Colonic mucosa (tissue), 4 donors: ENCODE measurements around the gene CFAP61. TPM values are rescaled to one million over a fixed set of nuclear protein-coding genes. Genes with fewer than 3 reads are reported as not detected.

Experiments used
- DNase-seq: peaks from one replicate; pipeline ENCODE4 v3.0.0-alpha.2; 2020
- H3K27ac ChIP-seq: fragments of 200-600 bp; one replicate; pipeline ENCODE4 v1.8.0; 2021
- H3K27me3 ChIP-seq: fragments of 200-600 bp; one replicate; pipeline ENCODE4 v1.8.0; 2021
- H3K36me3 ChIP-seq: fragments of 200-600 bp; one replicate; pipeline ENCODE4 v1.8.0; 2021
- H3K4me1 ChIP-seq: fragments of 200-600 bp; one replicate; pipeline ENCODE4 v1.8.0; 2021; ENCODE audit warnings: mild to moderate bottlenecking
- H3K4me3 ChIP-seq: fragments of 200-600 bp; one replicate; pipeline ENCODE4 v1.8.0; 2021
- H3K9ac ChIP-seq, 2 donors: one replicate each; pipeline ENCODE4 v1.7.0; 2013; ENCODE audit warnings: control low read depth in 2 of 2, low read depth in 2 of 2, low read length in 2 of 2
- H3K9me3 ChIP-seq: fragments of 200-600 bp; one replicate; pipeline ENCODE4 v1.8.0; 2021
- intact Hi-C: fragments of 100-400 bp; cut with DNase I; formaldehyde crosslinking; loops from one replicate; pipeline ENCODE4 v1.14.1; 2022
- total RNA-seq, 2 donors: library from RNA; stranded (reverse); fragmentation: NEBNext Ultra II Directional in 1 of 2; extraction: Animal tissue kit (Norgen Biotek cat#: 25700) in 1 of 2; gene quantifications; one replicate each; pipeline ENCODE4 v1.2.1, GENCODE V29; 2021
- TF ChIP-seq, protein P1 (sequence below): fragments of 200-600 bp; IDR thresholded peaks from one replicate; pipeline ENCODE4 v1.8.0; 2022; ENCODE audit warnings: antibody characterized with exemption, mild to moderate bottlenecking
- donor health status: healthy.
- donor health status: DM: no; HTN: no; CAD: no.
- donor health status: DM: no; HTN: no; CAD: no.

CFAP61 gene
- total RNA-seq, 2 donors from 2014 or later: 0.32 TPM; not detected in 1

DNA sequence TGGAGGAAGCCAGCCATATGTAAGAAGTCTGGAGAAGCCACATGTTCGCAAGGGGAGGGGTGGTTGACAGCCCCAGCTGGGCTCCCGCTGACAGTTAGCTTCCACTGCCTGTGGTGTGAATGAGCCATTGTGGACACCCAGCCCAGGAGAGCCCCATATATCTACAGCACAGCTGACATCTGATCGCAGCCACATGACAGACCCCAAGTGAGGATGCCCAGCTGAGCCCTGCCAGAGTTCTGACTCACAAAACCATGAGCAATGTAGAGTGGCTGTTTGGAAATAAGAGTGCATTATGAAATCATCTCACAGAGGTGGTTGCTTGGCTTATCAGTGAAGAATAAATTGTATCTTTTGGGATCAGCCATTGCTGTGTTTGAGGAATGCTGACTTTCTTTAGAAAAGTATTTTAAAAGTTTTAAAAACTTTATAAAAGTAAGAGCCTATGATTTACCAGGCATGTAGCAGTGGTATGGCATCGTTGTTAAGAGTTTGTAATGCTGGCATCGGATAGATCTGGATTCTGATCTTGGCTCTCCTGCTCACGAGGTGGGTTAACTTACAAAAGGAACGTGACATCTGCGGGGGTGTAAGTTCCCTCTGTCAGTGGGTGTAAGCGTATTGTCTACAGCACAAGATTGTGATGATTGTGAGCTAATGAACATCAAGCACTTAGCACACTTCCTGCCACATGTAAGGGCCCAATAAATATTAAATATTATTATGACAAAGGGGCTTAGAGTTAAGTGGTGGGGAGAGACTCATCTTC is 24.1 kb downstream of the CFAP61 start:
- no peak for DNase-seq
- no peak overlapping the region for H3K27ac ChIP-seq
- no peaks in the 10 kb centered on the region for H3K36me3 ChIP-seq
- no peaks in the 10 kb centered on the region for H3K4me1 ChIP-seq
- TF ChIP-seq, protein P1, sequence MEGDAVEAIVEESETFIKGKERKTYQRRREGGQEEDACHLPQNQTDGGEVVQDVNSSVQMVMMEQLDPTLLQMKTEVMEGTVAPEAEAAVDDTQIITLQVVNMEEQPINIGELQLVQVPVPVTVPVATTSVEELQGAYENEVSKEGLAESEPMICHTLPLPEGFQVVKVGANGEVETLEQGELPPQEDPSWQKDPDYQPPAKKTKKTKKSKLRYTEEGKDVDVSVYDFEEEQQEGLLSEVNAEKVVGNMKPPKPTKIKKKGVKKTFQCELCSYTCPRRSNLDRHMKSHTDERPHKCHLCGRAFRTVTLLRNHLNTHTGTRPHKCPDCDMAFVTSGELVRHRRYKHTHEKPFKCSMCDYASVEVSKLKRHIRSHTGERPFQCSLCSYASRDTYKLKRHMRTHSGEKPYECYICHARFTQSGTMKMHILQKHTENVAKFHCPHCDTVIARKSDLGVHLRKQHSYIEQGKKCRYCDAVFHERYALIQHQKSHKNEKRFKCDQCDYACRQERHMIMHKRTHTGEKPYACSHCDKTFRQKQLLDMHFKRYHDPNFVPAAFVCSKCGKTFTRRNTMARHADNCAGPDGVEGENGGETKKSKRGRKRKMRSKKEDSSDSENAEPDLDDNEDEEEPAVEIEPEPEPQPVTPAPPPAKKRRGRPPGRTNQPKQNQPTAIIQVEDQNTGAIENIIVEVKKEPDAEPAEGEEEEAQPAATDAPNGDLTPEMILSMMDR: no peak
- H3K4me3 ChIP-seq: no peak overlapping the region
- H3K9me3 ChIP-seq: no peaks in the 10 kb centered on the region
- H3K9ac ChIP-seq: no peak overlapping the region
- no peaks in the 10 kb centered on the region for H3K27me3 ChIP-seq
- intact Hi-C loops: no loop called here

DNA sequence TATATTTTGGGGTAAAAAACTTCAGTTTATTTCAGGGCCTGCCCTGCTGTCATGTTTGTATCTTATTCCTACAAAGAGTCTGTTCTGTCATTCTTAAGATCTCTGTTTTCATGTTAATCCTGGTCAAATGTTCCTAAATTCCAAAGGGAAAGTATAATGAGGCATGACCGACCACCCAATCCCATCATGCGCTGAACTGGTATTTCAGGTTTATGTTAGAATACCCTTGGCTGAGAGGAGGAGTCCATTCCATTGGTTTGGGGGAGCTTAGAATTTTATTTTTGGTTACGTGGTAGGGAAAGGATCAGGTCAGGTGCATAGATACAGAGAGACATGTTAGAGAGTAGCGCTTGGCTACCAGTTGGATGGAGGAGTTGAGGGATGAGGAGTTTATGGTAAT is 25.7 kb downstream of the CFAP61 start:
- Histone ChIP-seq H3K9me3 (no peaks in the 10 kb centered on the region), H3K27me3 (no peaks in the 10 kb centered on the region), H3K4me3 (no peak overlapping the region), H3K27ac (no peak overlapping the region), H3K9ac (no peak overlapping the region), H3K36me3 (no peaks in the 10 kb centered on the region), H3K4me1 (no peaks in the 10 kb centered on the region)
- TF ChIP-seq, protein P1: no peak
- intact Hi-C loops: no loop called here
- DNase-seq: no peak

DNA sequence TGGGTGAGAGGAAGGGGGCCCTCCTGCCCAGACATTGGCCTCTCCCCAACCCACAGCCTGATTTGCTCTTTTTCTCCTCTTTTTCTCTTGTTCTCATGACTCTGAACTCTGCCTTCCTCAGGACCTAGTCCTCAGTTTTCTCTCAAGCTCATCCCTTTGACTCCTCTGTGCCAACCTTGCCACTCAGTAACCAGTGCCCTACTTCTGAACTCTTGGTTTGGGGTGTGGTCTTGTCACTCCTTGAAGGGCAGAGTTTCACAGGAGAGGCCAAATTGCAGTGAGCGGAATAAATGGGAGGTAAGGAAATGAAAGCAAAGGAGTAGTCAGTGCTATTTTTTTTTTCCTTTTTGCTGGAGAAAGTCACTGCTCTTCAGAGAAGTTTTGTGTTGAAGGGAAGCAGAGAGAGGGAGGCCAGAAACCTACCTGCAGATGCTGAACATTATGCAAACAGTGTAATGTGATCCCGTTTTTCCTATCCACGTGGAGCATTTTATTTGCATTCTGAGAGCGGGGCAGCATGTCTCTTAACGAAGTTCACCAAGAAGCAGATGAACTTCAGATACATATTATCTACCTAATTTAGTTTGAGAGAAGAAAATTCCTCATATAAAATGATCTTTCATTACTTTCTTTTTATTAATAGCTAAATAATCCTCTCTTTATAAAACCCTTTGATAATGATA is 26.9 kb downstream of the CFAP61 start:
- H3K9me3 ChIP-seq: no peaks in the 10 kb centered on the region
- H3K27me3 ChIP-seq: no peaks in the 10 kb centered on the region
- TF ChIP-seq, protein P1: no peak
- no peaks in the 10 kb centered on the region for H3K36me3 ChIP-seq
- intact Hi-C loops: no loop called here
- no peak overlapping the region for H3K27ac ChIP-seq
- H3K9ac ChIP-seq: no peak overlapping the region
- H3K4me1 ChIP-seq: no peaks in the 10 kb centered on the region
- H3K4me3 ChIP-seq: no peak overlapping the region
- no peak for DNase-seq

DNA sequence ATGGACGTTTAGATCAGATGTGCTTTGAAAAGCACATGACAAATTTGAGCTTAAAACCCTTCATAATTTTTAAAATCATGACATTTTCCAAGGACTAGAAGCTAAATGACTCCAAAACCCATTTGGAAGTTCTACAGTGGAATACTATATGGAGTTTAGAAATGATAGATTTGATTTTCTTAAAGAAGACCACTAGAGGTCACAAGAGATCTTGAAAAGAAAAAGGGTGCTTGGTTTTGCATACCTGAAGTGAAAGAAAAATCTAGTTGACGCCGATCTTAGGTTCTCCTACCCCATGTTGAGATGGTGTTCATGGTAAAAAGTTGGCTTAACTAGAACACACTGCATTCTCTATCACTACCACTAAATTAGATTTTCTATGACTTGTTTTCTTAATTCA is 31.5 kb downstream of the CFAP61 start:
- DNase-seq: no peak
- intact Hi-C loops: loop anchor here (2.0 to 10.0 kb wide), 2 partner anchors 153 to 511 kb away; no protein-coding TSS in a partner anchor
- no peaks in the 10 kb centered on the region for H3K9me3 ChIP-seq

DNA sequence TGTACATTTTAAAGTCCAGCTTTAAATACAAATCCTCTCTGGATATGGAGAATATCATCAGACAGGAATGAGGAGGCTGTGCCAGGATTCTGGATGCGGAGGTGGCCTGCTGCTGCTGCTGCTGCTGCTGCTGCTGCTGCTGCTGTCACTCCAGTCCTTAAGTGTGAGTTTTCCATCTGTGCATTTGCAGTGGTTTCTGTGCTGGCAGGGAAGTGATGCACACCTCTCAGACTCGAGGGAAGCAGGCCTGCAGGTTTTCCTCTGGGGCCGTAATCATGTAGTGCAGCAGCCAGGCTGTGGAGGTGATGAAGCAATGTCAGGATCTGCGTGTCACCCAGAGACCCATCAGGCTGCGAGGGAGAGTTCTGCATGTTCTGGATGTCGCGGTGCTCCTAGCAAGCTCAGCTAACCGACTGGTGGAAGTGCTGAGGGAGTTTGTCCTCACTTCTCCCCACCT is 32.0 kb downstream of the CFAP61 start:
- Histone ChIP-seq H3K36me3 (no peaks in the 10 kb centered on the region), H3K27me3 (no peaks in the 10 kb centered on the region), H3K9ac (no peak overlapping the region), H3K27ac (no peak overlapping the region), H3K4me3 (no peak overlapping the region), H3K4me1 (no peaks in the 10 kb centered on the region), H3K9me3 (no peaks in the 10 kb centered on the region)
- intact Hi-C loops: loop anchor here (10.0 kb wide), 1 partner anchor 510 kb away; no protein-coding TSS in a partner anchor
- no peak for DNase-seq
- TF ChIP-seq, protein P1: no peak

More for the DNA sequence above, 31.5 kb downstream of the CFAP61 start:
- Histone ChIP-seq H3K4me1 (no peaks in the 10 kb centered on the region), H3K9ac (no peak overlapping the region), H3K36me3 (no peaks in the 10 kb centered on the region), H3K27ac (no peak overlapping the region), H3K27me3 (no peaks in the 10 kb centered on the region), H3K4me3 (no peak overlapping the region)
- TF ChIP-seq, protein P1: peak; percentile 32
